Breast epithelium (tissue), 4 donors: ENCODE results near the gene TEP1. TPM values are rescaled to one million over a fixed set of nuclear protein-coding genes. Genes with fewer than 3 reads are reported as not detected.
"Not testable (repeated sequence)": the region's sequence is repeated elsewhere in the genome, so short reads cannot be mapped to it uniquely, and the experiment has no call there.

Experiments
- DNase-seq, 2 donors: peaks; one replicate each; pipeline ENCODE4 v3.0.0-alpha.2; 2019; ENCODE audit warnings: low spot score in 2 of 2
- H3K27ac ChIP-seq, 2 donors: fragments of 200-600 bp; sonication (generic) in 1 of 2; one replicate each; pipeline ENCODE4 v1.5.1; 2016 to 2019; ENCODE audit warnings: mild to moderate bottlenecking in 1 of 2
- H3K27me3 ChIP-seq, 2 donors: fragments of 200-600 bp; sonication (generic) in 1 of 2; one replicate each; pipeline versions ENCODE4 v1.5.1 to v1.6.0; 2017 to 2019; ENCODE audit warnings: control low read depth in 1 of 2, mild to moderate bottlenecking in 1 of 2
- H3K36me3 ChIP-seq: fragments of 200-600 bp; one replicate; pipeline ENCODE4 v1.5.1; 2019
- H3K4me1 ChIP-seq, 2 donors: fragments of 200-600 bp; sonication (generic); one replicate each; pipeline ENCODE4 v1.5.1; 2016 to 2019; ENCODE audit warnings: control low read depth in 1 of 2
- H3K4me3 ChIP-seq, 3 donors: fragments of 200-600 bp; sonication (generic); 1 replicate in 2 of 3; 2 replicates in 1 of 3; pipeline ENCODE4 v1.5.1; 2016 to 2019; ENCODE audit warnings: mild to moderate bottlenecking in 3 of 3, moderate library complexity in 2 of 3
- H3K9me3 ChIP-seq, 2 donors: fragments of 200-600 bp; sonication (generic) in 1 of 2; one replicate each; pipeline ENCODE4 v1.5.1; 2016 to 2019; ENCODE audit warnings: control low read depth in 1 of 2
- CTCF ChIP-seq, 3 donors: fragments of 450-650 bp; IDR thresholded peaks; one replicate each; pipeline ENCODE4 v1.5.1; 2016 to 2017; ENCODE audit warnings: antibody characterized with exemption in 3 of 3, mild to moderate bottlenecking in 3 of 3, moderate library complexity in 3 of 3
- POLR2A ChIP-seq: fragments of 450-650 bp; IDR thresholded peaks from one replicate; pipeline ENCODE4 v1.6.1; 2016; ENCODE audit warnings: antibody characterized with exemption, mild to moderate bottlenecking, moderate library complexity
- POLR2AphosphoS5 ChIP-seq, 3 donors: sonication (generic); formaldehyde crosslinking; IDR thresholded peaks; one replicate each; pipeline ENCODE4 v1.6.1; 2017; ENCODE audit warnings: antibody characterized with exemption in 3 of 3
- intact Hi-C: fragments of 100-400 bp; cut with DNase I; formaldehyde crosslinking; loops from one replicate; pipeline ENCODE4 v1.15.1; 2023; ENCODE audit warnings: low total_unique reads
- total RNA-seq, 3 donors: library from RNA; depleted of rRNA; stranded (reverse); fragments of >200 nt; gene quantifications; one replicate each; pipeline ENCODE4 v1.1.0, GENCODE V29; 2016

The TEP1 gene
- total RNA-seq, 3 donors from 2014 or later, result 21.3 to 34.5 (median 27.2) TPM

DNA sequence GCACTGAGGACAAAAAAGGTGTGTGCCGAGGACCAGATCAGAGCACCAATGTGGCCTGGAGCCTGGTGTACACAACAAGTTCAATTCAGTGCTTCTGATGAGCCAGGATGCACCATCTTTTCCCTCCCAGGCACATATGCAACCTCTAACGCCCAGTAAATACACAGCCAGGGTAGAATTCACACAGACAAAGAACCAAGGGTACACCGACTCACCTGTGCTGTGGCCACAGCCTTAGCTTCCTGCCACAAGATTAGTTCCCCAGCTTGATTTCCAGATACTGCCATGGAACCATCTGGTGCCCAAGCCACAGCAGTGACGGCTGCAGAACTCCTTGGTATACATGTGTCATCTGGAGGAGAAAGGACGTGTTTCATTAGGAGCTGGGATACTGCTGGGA, 40.5 kb downstream of the TEP1 start:
- intact Hi-C loops, result no loop called here
- DNase-seq, result no peak
- H3K4me1 ChIP-seq, result no peaks in the 10 kb centered on the region

GRCh38 chr14:20365928-20366327, 47.4 kb downstream of the TEP1 start:
- no peak for DNase-seq
- H3K27ac ChIP-seq, result no peak overlapping the region
- H3K9me3 ChIP-seq, result no peaks in the 10 kb centered on the region
- TF ChIP-seq CTCF (IDR thresholded peaks at IDR 0.05) (no peak), POLR2A (no peak), POLR2AphosphoS5 (IDR thresholded peaks at IDR 0.05) (no peak)
- no peak overlapping the region for H3K4me3 ChIP-seq
- intact Hi-C loops, result no loop called here
- no peaks in the 10 kb centered on the region for H3K4me1 ChIP-seq
- H3K36me3 ChIP-seq, result peaks cover 7% of the 10 kb centered on the region
- H3K27me3 ChIP-seq, result no peaks in the 10 kb centered on the region

More for the DNA sequence above, 40.5 kb downstream of the TEP1 start:
- Histone ChIP-seq H3K36me3 (peaks cover 25% of the 10 kb centered on the region), H3K27ac (no peak overlapping the region), H3K4me3 (no peak overlapping the region), H3K9me3 (no peaks in the 10 kb centered on the region), H3K27me3 (no peaks in the 10 kb centered on the region)
- TF ChIP-seq CTCF (IDR thresholded peaks at IDR 0.05), result no peak

GRCh38 chr14:20358474-20358873, 54.8 kb downstream of the TEP1 start:
- intact Hi-C loops, H3K4me1 ChIP-seq, H3K36me3 ChIP-seq, H3K27me3 ChIP-seq, H3K9me3 ChIP-seq, H3K27ac ChIP-seq, H3K4me3 ChIP-seq, DNase-seq: not testable (repeated sequence)

DNA sequence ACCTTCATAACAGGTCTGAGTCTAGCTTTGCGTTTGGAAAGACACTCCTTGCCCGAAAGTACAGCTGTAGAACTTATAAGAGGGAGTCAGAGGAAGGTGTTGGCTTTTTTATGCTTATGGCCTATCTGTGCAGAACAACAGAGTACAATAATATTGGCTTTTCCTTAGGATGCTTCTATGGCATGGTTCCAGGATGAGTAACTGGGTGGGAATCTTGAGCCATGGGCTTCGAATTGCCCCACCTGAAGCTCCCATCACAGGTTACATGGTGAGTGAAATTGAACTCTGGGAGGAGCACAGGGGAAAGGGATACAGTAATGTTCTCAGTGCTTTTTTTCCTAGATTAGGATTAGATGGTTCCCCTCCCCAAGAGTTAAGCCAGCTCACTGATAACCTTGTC, 56.9 kb downstream of the TEP1 start:
- no peak overlapping the region for H3K4me3 ChIP-seq
- DNase-seq, result no peak
- peaks cover 3% of the 10 kb centered on the region for H3K36me3 ChIP-seq
- H3K9me3 ChIP-seq, result no peaks in the 10 kb centered on the region
- TF ChIP-seq POLR2AphosphoS5 (IDR thresholded peaks at IDR 0.05) (no peak), CTCF (IDR thresholded peaks at IDR 0.05) (no peak), POLR2A (no peak)
- no peaks in the 10 kb centered on the region for H3K27me3 ChIP-seq
- H3K27ac ChIP-seq, result no peak overlapping the region
- intact Hi-C loops, result no loop called here
- no peaks in the 10 kb centered on the region for H3K4me1 ChIP-seq

DNA sequence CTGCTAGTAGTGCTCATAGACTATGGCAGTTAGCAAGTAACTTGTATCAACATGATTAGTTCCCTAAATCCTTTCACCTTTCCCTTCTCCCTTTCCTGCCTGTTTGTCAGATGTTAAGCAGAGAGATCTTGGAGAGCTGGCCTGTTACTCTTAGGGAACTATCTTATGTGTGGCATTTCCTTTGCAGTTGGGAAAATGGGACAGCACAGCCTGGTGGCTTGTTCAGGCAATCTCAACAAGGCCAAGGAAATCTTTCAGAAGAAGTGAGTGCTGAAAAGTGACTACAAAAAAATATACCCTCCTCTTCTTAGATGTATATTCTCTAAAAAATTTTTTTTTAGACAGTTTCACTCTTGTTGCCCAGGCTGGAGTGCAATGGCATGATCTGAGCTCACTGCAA, 62.4 kb downstream of the TEP1 start:
- Histone ChIP-seq H3K27me3 (no peaks in the 10 kb centered on the region), H3K36me3 (no peaks in the 10 kb centered on the region), H3K4me3 (no peak overlapping the region), H3K9me3 (no peaks in the 10 kb centered on the region), H3K27ac (no peak overlapping the region), H3K4me1 (no peaks in the 10 kb centered on the region)
- TF ChIP-seq CTCF (IDR thresholded peaks at IDR 0.05) (no peak), POLR2A (no peak), POLR2AphosphoS5 (IDR thresholded peaks at IDR 0.05) (no peak)
- intact Hi-C loops, result no loop called here
- no peak for DNase-seq

- no peak for DNase-seq
- Histone ChIP-seq H3K36me3 (no peaks in the 10 kb centered on the region), H3K27me3 (no peaks in the 10 kb centered on the region), H3K4me3 (no peak overlapping the region), H3K4me1 (no peaks in the 10 kb centered on the region), H3K27ac (no peak overlapping the region), H3K9me3 (no peaks in the 10 kb centered on the region)
- TF ChIP-seq CTCF (IDR thresholded peaks at IDR 0.05) (no peak), POLR2AphosphoS5 (IDR thresholded peaks at IDR 0.05) (no peak), POLR2A (no peak)
- intact Hi-C loops, result no loop called here
These were observed 63.0 kb downstream of the TEP1 start for GRCh38 chr14:20350282-20350681.
